Panc1 (cell line): Measurements from ENCODE around the gene RYK. TPM values are rescaled to one million over a fixed set of nuclear protein-coding genes. Genes with fewer than 3 reads are reported as not detected.

Source experiments
- ATAC-seq: fragments of 200-7000 bp; cut with Tn5 transposase; 2 replicates; pipeline ENCODE4 v1.9.1; 2020; ENCODE audit warnings: mild to moderate bottlenecking, moderate library complexity
- BruUV-seq: library from RNA; stranded (reverse); fragments of 400-500 nt; replicated peaks from 2 replicates; lab custom pipeline; 2021; lab: Mats Ljungman, UMichigan
- CTCF ChIA-PET: fragments of 300-600 bp; sonication (Branson Sonifier 250); formaldehyde crosslinking; loops from one replicate; lab custom pipeline; 2022; ENCODE audit warnings: antibody characterized with exemption; lab: Charles Lee
- POLR2A ChIA-PET: fragments of 300-600 bp; sonication (Branson Sonifier 250); formaldehyde crosslinking; loops from one replicate; lab custom pipeline; 2022; ENCODE audit warnings: antibody characterized with exemption; lab: Charles Lee
- DNase-seq: peaks from one replicate; pipeline ENCODE4 v3.0.0-alpha.2; 2010; ENCODE audit warnings: low read depth, low spot score
- H3K27ac ChIP-seq: 2 replicates; pipeline ENCODE4 v1.5.1; 2011; ENCODE audit warnings: mild to moderate bottlenecking, low read length, inconsistent platforms
- H3K27me3 ChIP-seq: fragments of 200-500 bp; sonication (Bioruptor generic); 2 replicates; pipeline ENCODE4 v1.6.0; 2014; ENCODE audit warnings: low read length, inconsistent platforms; ENCODE audit not compliant: control insufficient read depth, insufficient read depth
- H3K36me3 ChIP-seq: fragments of 200-500 bp; sonication (Bioruptor generic); 2 replicates; pipeline ENCODE4 v1.5.1; 2014; ENCODE audit warnings: inconsistent platforms, mild to moderate bottlenecking, low read length, moderate library complexity; ENCODE audit not compliant: control insufficient read depth, insufficient read depth
- H3K4me1 ChIP-seq: 2 replicates; pipeline ENCODE4 v1.5.1; 2011; ENCODE audit warnings: inconsistent platforms, mild to moderate bottlenecking, low read length, moderate library complexity; ENCODE audit not compliant: control insufficient read depth, insufficient read depth
- H3K4me3 ChIP-seq, 2 experiments: 2 replicates each; pipeline ENCODE4 v1.5.1; 2011 to 2012; ENCODE audit warnings: low read depth in 2 of 2, low read length in 2 of 2, mild to moderate bottlenecking in 2 of 2, inconsistent platforms in 1 of 2, moderate library complexity in 1 of 2
- H3K9me3 ChIP-seq: fragments of 200-500 bp; sonication (Bioruptor generic); 2 replicates; pipeline ENCODE4 v1.5.1; 2014; ENCODE audit warnings: low read depth, mild to moderate bottlenecking, inconsistent platforms, low read length, moderate library complexity; ENCODE audit not compliant: control insufficient read depth, insufficient read depth
- CTCF ChIP-seq: fragments of 450-650 bp; IDR thresholded peaks from 2 replicates; pipeline ENCODE4 v1.5.1; 2017; ENCODE audit warnings: mild to moderate bottlenecking
- POLR2AphosphoS5 ChIP-seq: IDR thresholded peaks from 2 replicates; pipeline ENCODE4 v1.6.1; 2012; ENCODE audit warnings: mild to moderate bottlenecking, low read depth, low read length, moderate library complexity
- REST ChIP-seq, 2 experiments: IDR thresholded peaks; 2 replicates each; pipeline ENCODE4 v1.6.1; 2011 to 2012; ENCODE audit warnings: low read depth in 2 of 2, control low read depth in 1 of 2, low read length in 1 of 2, mild to moderate bottlenecking in 1 of 2, moderate library complexity in 1 of 2; ENCODE audit not compliant: insufficient read depth in 1 of 2
- SIN3A ChIP-seq: IDR thresholded peaks from 2 replicates; pipeline ENCODE4 v1.6.1; 2012; ENCODE audit warnings: low read depth, mild to moderate bottlenecking, low read length, moderate library complexity, borderline replicate concordance; ENCODE audit not compliant: insufficient read depth
- TCF7L2 ChIP-seq: IDR thresholded peaks from 2 replicates; pipeline ENCODE4 v1.6.1; 2011; ENCODE audit warnings: mild to moderate bottlenecking, low read depth, low read length, inconsistent platforms
- in situ Hi-C: cut with HindIII; loops from 2 replicates; pipeline ENCODE4 v1.10.0; 2016; ENCODE audit warnings: low sequenced_read_pairs, low pct_unique_long_range_greater_than_20kb
- intact Hi-C: fragments of 100-400 bp; cut with micrococcal nuclease; formaldehyde crosslinking; loops from one replicate; pipeline ENCODE4 v1.10.0; 2022; ENCODE audit not compliant: unreplicated experiment
- total RNA-seq: library from RNA; stranded (reverse); gene quantifications from one replicate; pipeline ENCODE4 v1.2.1, GENCODE V29; 2021; ENCODE audit not compliant: unreplicated experiment

RYK gene
- total RNA-seq, 1 experiment from 2014 or later: 82.7 TPM

- H3K27me3 ChIP-seq: no peaks in the 10 kb centered on the region
- no peaks in the 10 kb centered on the region for H3K9me3 ChIP-seq
- H3K36me3 ChIP-seq: no peaks in the 10 kb centered on the region
- H3K27ac ChIP-seq: no peak overlapping the region
- ATAC-seq (no peak), DNase-seq (no peak)
- H3K4me1 ChIP-seq: no peaks in the 10 kb centered on the region
- H3K4me3 ChIP-seq: no peak overlapping the region
- TF ChIP-seq REST (IDR thresholded peaks at IDR 0.05; ENCODE audit: insufficient read depth in 1 of 2, low read depth in 2 of 2, low read length in 1 of 2) (no peak), CTCF (no peak), POLR2AphosphoS5 (no peak), TCF7L2 (no peak), SIN3A (no peak)
- ChIA-PET POLR2A (no interaction called here), CTCF (interaction anchor here (0.7 kb wide), 1 partner anchor 107 kb away, joined by 6 read pairs; no protein-coding TSS in a partner anchor)
- no TSS peak for BruUV-seq
- in situ Hi-C loops: no loop called here
- intact Hi-C loops: no loop called here
Observed at GRCh38 chr3:134258761-134259347, 8.2 kb upstream of the RYK start.

- DNase-seq (no peak), ATAC-seq (no peak)
- TF ChIP-seq CTCF (no peak), SIN3A (no peak), POLR2AphosphoS5 (no peak), REST (IDR thresholded peaks at IDR 0.05; ENCODE audit: insufficient read depth in 1 of 2, low read depth in 2 of 2, low read length in 1 of 2) (no peak), TCF7L2 (no peak)
- Histone ChIP-seq H3K4me1 (peaks cover 15% of the 10 kb centered on the region; the same call in 1 of the 2 replicates), H3K27me3 (no peaks in the 10 kb centered on the region), H3K27ac (no peak overlapping the region), H3K36me3 (no peaks in the 10 kb centered on the region), H3K9me3 (no peaks in the 10 kb centered on the region), H3K4me3 (no peak overlapping the region)
- POLR2A ChIA-PET: interaction anchor here (1.0 kb wide), 1 partner anchor 17 kb away, joined by 4 read pairs; no protein-coding TSS in a partner anchor
- intact Hi-C loops: no loop called here
- BruUV-seq: no TSS peak
- in situ Hi-C loops: no loop called here
- CTCF ChIA-PET: no interaction called here
Observed at GRCh38 chr3:134255404-134255803, 4.7 kb upstream of the RYK start.
